ENCODE results near the gene TOLLIP. TPM values are rescaled to one million over a fixed set of nuclear protein-coding genes. Genes with fewer than 3 reads are reported as not detected.

TOLLIP gene
- total and polyA plus RNA-seq, 2 of the 8 experiments (the other 6 are each of a cell fraction or from before 2014, with no cell fraction given): 23.7 to 34.7 TPM

- ChIA-PET CTCF (ENCODE audit: partially characterized antibody) (no interaction called here), POLR2A (ENCODE audit: partially characterized antibody) (no interaction called here)
- Histone ChIP-seq H3K27ac (ENCODE audit: low read depth, low read length) (no peak overlapping the region), H3K79me1 (ENCODE audit: low read depth, low read length) (peaks cover 6% of the 10 kb centered on the region; the same call in 1 of the 2 replicates), H3K9ac (replicated peaks in 1 of 4; ENCODE audit: extremely low read depth in 1 of 4, low read depth in 3 of 4, low read length in 3 of 4) (no peak overlapping the region), H3K79me2 (ENCODE audit: control insufficient read depth in 1 of 2, insufficient read depth in 2 of 2, low read length in 2 of 2) (no peaks in the 10 kb centered on the region), H3K23me2 (ENCODE audit: low read depth, low read length) (no peaks in the 10 kb centered on the region), H3K27me3 (replicated peaks in 1 of 4; ENCODE audit: control insufficient read depth in 3 of 4, extremely low read depth in 1 of 4, insufficient read depth in 3 of 4, low read length in 3 of 4) (no peaks in the 10 kb centered on the region), H3K56ac (replicated peaks; ENCODE audit: insufficient read length, low read depth, low read length) (no peak overlapping the region), H3K23ac (ENCODE audit: insufficient read length) (no peak overlapping the region), H4K91ac (replicated peaks; ENCODE audit: insufficient read length, low read length) (no peak overlapping the region), H4K5ac (ENCODE audit: insufficient read length, low read depth, low read length) (no peak overlapping the region), H3K4me3 (ENCODE audit: extremely low read depth in 1 of 4, insufficient read depth in 2 of 4, low read depth in 3 of 4, low read length in 4 of 4) (no peak overlapping the region), H2BK120ac (replicated peaks; ENCODE audit: low read depth, low read length) (no peak overlapping the region), H3K4me1 (replicated peaks in 1 of 4; ENCODE audit: control insufficient read depth in 3 of 4, insufficient read depth in 4 of 4, low read length in 3 of 4) (no peaks in the 10 kb centered on the region; a peak in 1 of 7 replicates), H2BK15ac (ENCODE audit: low read length) (no peak overlapping the region), H3K4me2 (ENCODE audit: insufficient read depth in 1 of 2, low read depth in 2 of 2, low read length in 2 of 2) (no peak overlapping the region), H2BK12ac (ENCODE audit: low read depth, low read length) (no peak overlapping the region), H3K4ac (replicated peaks; ENCODE audit: insufficient read length, low read depth, low read length) (no peak overlapping the region), H3K14ac (ENCODE audit: insufficient read length) (no peak overlapping the region), H2BK20ac (ENCODE audit: low read length) (no peak overlapping the region), H2AK5ac (ENCODE audit: low read depth, low read length) (no peak overlapping the region), H3K18ac (ENCODE audit: extremely low read depth, low read length) (no peak overlapping the region), H3K36me3 (ENCODE audit: control insufficient read depth in 2 of 4, insufficient read depth in 4 of 4, low read length in 3 of 4) (peaks cover 3 to 23% (median 9%) of the 10 kb centered on the region in 4 experiments; a peak in 6 of 8 replicates), H3K9me3 (ENCODE audit: insufficient read depth in 2 of 2, low read depth in 1 of 2, low read length in 1 of 2) (no peaks in the 10 kb centered on the region), H2AFZ (ENCODE audit: low read length) (no peak overlapping the region), H4K8ac (ENCODE audit: extremely low read depth, insufficient read depth, low read length) (no peak overlapping the region), H4K20me1 (replicated peaks in 1 of 2; ENCODE audit: control insufficient read depth in 1 of 2, insufficient read depth in 2 of 2, low read length in 2 of 2) (peaks cover 0 to 16% of the 10 kb centered on the region in 2 experiments), H2BK5ac (ENCODE audit: low read depth, low read length) (no peak overlapping the region)
- WGBS, 2 experiments (ENCODE audit: extremely low coverage in 1 of 2, insufficient coverage in 1 of 2, insufficient read length in 1 of 2, insufficient replicate concordance in 2 of 2, low coverage in 1 of 2, low lambda C conversion rate in 2 of 2, missing lambda C conversion rate in 1 of 2): 77% methylated on average over 3 of the region's 3 CpGs; no CpG with 5 or more reads in 1 of the 2 experiments
- FAIRE-seq: no peak
- no peak for DNase-seq (ENCODE audit: low read depth in 1 of 2, low spot score in 2 of 2)
- TF ChIP-seq EGR1 (IDR thresholded peaks at IDR 0.05; ENCODE audit: borderline replicate concordance, low read depth, low read length): no peak
Measured at GRCh38 chr11:1281974-1282365, 27.5 kb downstream of the TOLLIP start.
